Liver (tissue), 9 donors: Measurements from ENCODE around the gene SIGLEC1. TPM values are rescaled to one million over a fixed set of nuclear protein-coding genes. Genes with fewer than 3 reads are reported as not detected.

ENCODE experiments used
- DNase-seq: peaks from one replicate; pipeline ENCODE4 v3.0.0-alpha.2; 2017; ENCODE audit warnings: low spot score
- H3K27ac ChIP-seq, 2 donors: one replicate each; pipeline ENCODE4 v1.7.0; 2013; ENCODE audit warnings: inconsistent platforms in 2 of 2, low read length in 2 of 2, control low read depth in 1 of 2, low read depth in 1 of 2, mild to moderate bottlenecking in 1 of 2
- H3K27me3 ChIP-seq, 4 donors: one replicate each; pipeline versions ENCODE4 v1.6.1 to v1.7.0; 2013; ENCODE audit warnings: low read length in 3 of 4, inconsistent platforms in 1 of 4, mild to moderate bottlenecking in 1 of 4, moderate library complexity in 1 of 4; ENCODE audit not compliant: control insufficient read depth in 4 of 4, insufficient read depth in 4 of 4
- H3K36me3 ChIP-seq, 4 donors: one replicate each; pipeline versions ENCODE4 v1.6.1 to v1.7.0; 2013; ENCODE audit warnings: low read length in 3 of 4, mild to moderate bottlenecking in 3 of 4, low read depth in 1 of 4, moderate library complexity in 1 of 4; ENCODE audit not compliant: control insufficient read depth in 4 of 4, insufficient read depth in 3 of 4
- H3K4me1 ChIP-seq, 4 donors: one replicate each; pipeline versions ENCODE4 v1.6.1 to v1.7.0; 2013; ENCODE audit warnings: low read length in 3 of 4, mild to moderate bottlenecking in 3 of 4, moderate library complexity in 1 of 4; ENCODE audit not compliant: control insufficient read depth in 4 of 4, insufficient read depth in 4 of 4
- H3K4me3 ChIP-seq, 3 donors: one replicate each; pipeline versions ENCODE4 v1.6.1 to v1.7.0; 2013; ENCODE audit warnings: low read length in 3 of 3, control low read depth in 1 of 3, low read depth in 1 of 3, mild to moderate bottlenecking in 1 of 3
- H3K9ac ChIP-seq, 2 donors: one replicate each; pipeline ENCODE4 v1.7.0; 2013; ENCODE audit warnings: low read length in 2 of 2, mild to moderate bottlenecking in 2 of 2, moderate library complexity in 2 of 2, control low read depth in 1 of 2, low read depth in 1 of 2
- H3K9me3 ChIP-seq, 4 donors: one replicate each; pipeline versions ENCODE4 v1.6.1 to v1.7.0; 2013; ENCODE audit warnings: low read length in 3 of 4; ENCODE audit not compliant: control insufficient read depth in 4 of 4
- ATF3 ChIP-seq: IDR thresholded peaks from 2 replicates; pipeline ENCODE4 v1.6.1; 2016; ENCODE audit warnings: antibody characterized with exemption
- CTCF ChIP-seq: fragments of 150-350 bp; IDR thresholded peaks from 2 replicates; pipeline ENCODE4 v1.5.1; 2017; ENCODE audit warnings: improper control_type of control experiment, low read depth, low read length; ENCODE audit not compliant: missing input control
- EGR1 ChIP-seq, 2 donors: IDR thresholded peaks; 2 replicates each; pipeline ENCODE4 v1.6.1; 2016 to 2018; ENCODE audit warnings: antibody characterized with exemption in 2 of 2, low read depth in 2 of 2
- FOXA1 ChIP-seq: IDR thresholded peaks from 2 replicates; pipeline ENCODE4 v1.6.1; 2016; ENCODE audit warnings: antibody characterized with exemption
- FOXA2 ChIP-seq: IDR thresholded peaks from 2 replicates; pipeline ENCODE4 v1.6.1; 2016; ENCODE audit warnings: antibody characterized with exemption
- GABPA ChIP-seq, 2 donors: IDR thresholded peaks in 1 of 2; conservative IDR thresholded peaks in 1 of 2; 2 replicates each; pipeline ENCODE4 v1.6.1; 2016; ENCODE audit warnings: antibody characterized with exemption in 2 of 2, mild to moderate bottlenecking in 1 of 2, moderate library complexity in 1 of 2
- HNF4G ChIP-seq: IDR thresholded peaks from 2 replicates; pipeline ENCODE4 v1.6.1; 2016; ENCODE audit warnings: antibody characterized with exemption
- JUND ChIP-seq, 2 donors: IDR thresholded peaks; 2 replicates each; pipeline ENCODE4 v1.6.1; 2016; ENCODE audit warnings: antibody characterized with exemption in 2 of 2
- MAX ChIP-seq: IDR thresholded peaks from 2 replicates; pipeline ENCODE4 v1.6.1; 2016; ENCODE audit warnings: antibody characterized with exemption
- NR2F2 ChIP-seq: IDR thresholded peaks from 2 replicates; pipeline ENCODE4 v1.6.1; 2016; ENCODE audit warnings: antibody characterized with exemption
- RAD21 ChIP-seq, 2 donors: IDR thresholded peaks; 2 replicates each; pipeline ENCODE4 v1.6.1; 2016; ENCODE audit warnings: antibody characterized with exemption in 2 of 2, mild to moderate bottlenecking in 2 of 2
- REST ChIP-seq: IDR thresholded peaks from 2 replicates; pipeline ENCODE4 v1.6.1; 2016; ENCODE audit warnings: antibody characterized with exemption, mild to moderate bottlenecking
- RXRA ChIP-seq, 2 donors: IDR thresholded peaks; 2 replicates each; pipeline ENCODE4 v1.6.1; 2017 to 2018; ENCODE audit warnings: antibody characterized with exemption in 2 of 2, mild to moderate bottlenecking in 1 of 2
- SP1 ChIP-seq: IDR thresholded peaks from 2 replicates; pipeline ENCODE4 v1.6.1; 2018; ENCODE audit warnings: antibody characterized with exemption, mild to moderate bottlenecking
- TAF1 ChIP-seq: conservative IDR thresholded peaks from 2 replicates; pipeline ENCODE4 v1.6.1; 2016; ENCODE audit warnings: antibody characterized with exemption, mild to moderate bottlenecking
- YY1 ChIP-seq: IDR thresholded peaks from 2 replicates; pipeline ENCODE4 v1.6.1; 2016; ENCODE audit warnings: antibody characterized with exemption, mild to moderate bottlenecking
- ZBTB33 ChIP-seq: IDR thresholded peaks from 2 replicates; pipeline ENCODE4 v1.6.1; 2016; ENCODE audit warnings: antibody characterized with exemption
- WGBS: extraction: QIAGEN DNeasy Blood & Tissue Kit; methylation state at CpG from one replicate; pipeline ENCODE4 v1.1.7; 2013; 5-methylcytosine and 5-hydroxymethylcytosine counted together
- polyA plus RNA-seq, 2 donors: library from polyadenylated mRNA; stranded (reverse) in 1 of 2; unstranded in 1 of 2; fragments of 200-250 nt in 1 of 2; fragments of >200 nt in 1 of 2; fragmentation: Nextera tagmentation in 1 of 2; extraction: Ambion mirVana in 1 of 2; gene quantifications; one replicate each; pipeline versions ENCODE4 v1.2.1 to v1.2.3, GENCODE V29; 2013 to 2015
- total RNA-seq, 2 donors: library from RNA; depleted of rRNA; stranded (reverse); fragments of >200 nt; gene quantifications; one replicate each; pipeline ENCODE4 v1.2.3, GENCODE V29; 2014
- donor health status: healthy.
- donor health status: healthy.
- donor health status: healthy.
- donor health status: healthy.
- donor health status: healthy.

Gene SIGLEC1
- total and polyA plus RNA-seq, 4 donors: 2.3 to 7.8 (median 7.1) TPM

GRCh38 chr20:3678198-3678597 lies 34.2 kb downstream of the SIGLEC1 start (continued):
- TF ChIP-seq ATF3 (no peak), GABPA (IDR thresholded peaks at IDR 0.05 in 1 of 2, conservative IDR thresholded peaks at IDR 0.05 in 1 of 2) (no peak), RAD21 (IDR thresholded peaks at IDR 0.05) (no peak), HNF4G (no peak), RXRA (IDR thresholded peaks at IDR 0.05) (no peak), JUND (IDR thresholded peaks at IDR 0.05) (no peak)

GRCh38 chr20:3677733-3678132 lies 34.7 kb downstream of the SIGLEC1 start:
- H3K9me3 ChIP-seq: no peaks in the 10 kb centered on the region
- WGBS: 71% methylated on average over 8 of the region's 8 CpGs
- H3K4me1 ChIP-seq: peaks cover 0 to 11% (median 7%) of the 10 kb centered on the region in 4 donors
- TF ChIP-seq RAD21 (IDR thresholded peaks at IDR 0.05) (no peak), ZBTB33 (no peak), EGR1 (IDR thresholded peaks at IDR 0.05; ENCODE audit: low read depth in 2 of 2) (no peak), ATF3 (no peak), GABPA (IDR thresholded peaks at IDR 0.05 in 1 of 2, conservative IDR thresholded peaks at IDR 0.05 in 1 of 2) (no peak), YY1 (no peak), FOXA1 (no peak)
- H3K9ac ChIP-seq: no peak overlapping the region
- no peaks in the 10 kb centered on the region for H3K36me3 ChIP-seq
- no peak overlapping the region for H3K27ac ChIP-seq
- no peak overlapping the region for H3K4me3 ChIP-seq
- H3K27me3 ChIP-seq: peaks cover 2 to 12% (median 10%) of the 10 kb centered on the region in 4 donors
- no peak for DNase-seq

GRCh38 chr20:3674995-3675900 lies 37.2 kb downstream of the SIGLEC1 start:
- Histone ChIP-seq H3K36me3 (no peaks in the 10 kb centered on the region), H3K27ac (no peak overlapping the region), H3K9me3 (no peaks in the 10 kb centered on the region), H3K4me1 (peaks cover 0 to 10% (median 3%) of the 10 kb centered on the region in 4 donors), H3K27me3 (peaks cover 4 to 10% (median 6%) of the 10 kb centered on the region in 4 donors), H3K9ac (no peak overlapping the region), H3K4me3 (no peak overlapping the region)
- 43% methylated on average over 13 of the region's 13 CpGs for WGBS
- DNase-seq: no peak
- TF ChIP-seq GABPA (IDR thresholded peaks at IDR 0.05 in 1 of 2, conservative IDR thresholded peaks at IDR 0.05 in 1 of 2): no peak
- no peak for TF ChIP-seq FOXA2
- no peak for TF ChIP-seq NR2F2
- no peak for TF ChIP-seq HNF4G
- no peak for TF ChIP-seq EGR1 (IDR thresholded peaks at IDR 0.05; ENCODE audit: low read depth in 2 of 2)
- TF ChIP-seq MAX: no peak
- no peak for TF ChIP-seq RAD21 (IDR thresholded peaks at IDR 0.05)
- no peak for TF ChIP-seq SP1
- no peak for TF ChIP-seq CTCF
- TF ChIP-seq FOXA1: no peak
- TF ChIP-seq ZBTB33: no peak
- no peak for TF ChIP-seq TAF1
- no peak for TF ChIP-seq JUND (IDR thresholded peaks at IDR 0.05)
- TF ChIP-seq YY1: no peak
- no peak for TF ChIP-seq ATF3
- TF ChIP-seq REST: no peak
